ENCODE measurements around the gene SLC26A11.

- TF ChIP-seq CTCF (IDR thresholded peaks at IDR 0.05), result no peak
- no peak for TF ChIP-seq ZFX (IDR thresholded peaks at IDR 0.05; ENCODE audit: borderline replicate concordance)
These were observed 42.6 kb downstream of the SLC26A11 start for GRCh38 chr17:80262775-80263244.

Measured in 22Rv1 (cell line).